K562 (cell line): ENCODE measurements around the gene SMYD1. TPM values are rescaled to one million over a fixed set of nuclear protein-coding genes. Genes with fewer than 3 reads are reported as not detected.

Source experiments
- CUX1 ChIP-seq: fragments of 200-800 bp; sonication (Bioruptor generic); IDR thresholded peaks from 2 replicates; pipeline ENCODE4 v1.6.1; 2016; ENCODE audit warnings: missing genetic modification characterization, missing compliant biosample characterization
- ELK3 ChIP-seq: fragments of 450-650 bp; formaldehyde crosslinking; IDR thresholded peaks from 2 replicates; pipeline ENCODE4 v1.4.0; 2020; ENCODE audit warnings: mild to moderate bottlenecking
- ETS2 ChIP-seq: IDR thresholded peaks from 2 replicates; pipeline ENCODE4 v1.6.1; 2016; ENCODE audit warnings: borderline replicate concordance, missing genetic modification characterization, mild to moderate bottlenecking, moderate library complexity, missing compliant biosample characterization; ENCODE audit not compliant: poor library complexity, severe bottlenecking
- KDM2B ChIP-seq: fragments of 250-450 bp; sonication (Bioruptor Pico); IDR thresholded peaks from 2 replicates; pipeline ENCODE4 v1.8.0; 2021; ENCODE audit warnings: mild to moderate bottlenecking, moderate library complexity
- MTA1 ChIP-seq: fragments of 450-650 bp; IDR thresholded peaks from 2 replicates; pipeline ENCODE4 v1.6.1; 2017; ENCODE audit warnings: borderline replicate concordance
- SETDB1 ChIP-seq: IDR thresholded peaks from one replicate; pipeline ENCODE4 v1.6.1; 2012; ENCODE audit warnings: low read length, control low read depth, inconsistent platforms
- SIX5 ChIP-seq, 2 experiments: IDR thresholded peaks; 2 replicates each; pipeline ENCODE4 v1.6.1; 2011; ENCODE audit warnings: low read length in 2 of 2, borderline replicate concordance in 1 of 2, low read depth in 1 of 2, mild to moderate bottlenecking in 1 of 2, moderate library complexity in 1 of 2; ENCODE audit not compliant: insufficient read depth in 1 of 2
- SMARCA5 ChIP-seq: fragments of 450-650 bp; IDR thresholded peaks from 2 replicates; pipeline ENCODE4 v1.6.1; 2016
- SREBF1 ChIP-seq: fragments of 150-350 bp; IDR thresholded peaks from 2 replicates; pipeline ENCODE4 v1.6.1; 2014; ENCODE audit warnings: antibody characterized with exemption, low read depth, low read length, borderline replicate concordance
- TAF15 ChIP-seq: fragments of 200-400 bp; formaldehyde crosslinking; IDR thresholded peaks from 2 replicates; pipeline ENCODE4 v1.6.1; 2017; ENCODE audit warnings: mild to moderate bottlenecking, low read depth, low read length, moderate library complexity
- TAL1 ChIP-seq: fragments of 450-650 bp; IDR thresholded peaks from 2 replicates; pipeline ENCODE4 v1.6.1; 2016; ENCODE audit warnings: mild to moderate bottlenecking
- polyA plus RNA-seq, 8 experiments: library from polyadenylated mRNA; depleted of rRNA in 4 of 8; stranded (reverse) in 5 of 8; unstranded in 3 of 8; fragments of >200 nt; fragmentation: Nextera tagmentation in 2 of 8; fragmentation: Illumina TruSeq in 1 of 8; extraction: Ambion mirVana in 2 of 8; extraction: Trizol in 1 of 8; gene quantifications; 2 replicates each; pipeline versions ENCODE4 v1.2.1 to v1.2.3, GENCODE V29; 2011 to 2014; ENCODE audit warnings: inconsistent platforms in 1 of 8, missing spikeins in 1 of 8
- total RNA-seq, 7 experiments: library from RNA; depleted of rRNA in 6 of 7; stranded (reverse); fragments of >200 nt in 6 of 7; fragmentation: Illumina TruSeq in 2 of 7; extraction: Trizol in 2 of 7; gene quantifications; 2 replicates each; pipeline versions ENCODE4 v1.2.1 to v1.2.3, GENCODE V29; 2011 to 2021; ENCODE audit warnings: low replicate concordance in 1 of 7
- TF ChIP-seq, protein P1 (sequence below): fragments of 250-450 bp; sonication (Bioruptor Pico); IDR thresholded peaks from 2 replicates; pipeline ENCODE4 v1.5.0; 2020; ENCODE audit warnings: mild to moderate bottlenecking, borderline replicate concordance
- TF ChIP-seq, protein P2 (sequence below): fragments of 450-650 bp; IDR thresholded peaks from 2 replicates; pipeline ENCODE4 v1.6.1; 2016; ENCODE audit warnings: borderline replicate concordance

The SMYD1 gene
- total and polyA plus RNA-seq, 9 of the 15 experiments (the other 6 are each of a cell fraction or from before 2014, with no cell fraction given): not detected

- TF ChIP-seq CUX1 (CRISPR knock-in tag) (no peak), MTA1 (no peak), ELK3 (CRISPR knock-in tag) (no peak), SIX5 (IDR thresholded peaks at IDR 0.05; ENCODE audit: borderline replicate concordance in 1 of 2, insufficient read depth in 1 of 2, low read depth in 1 of 2, low read length in 2 of 2) (no peak), SETDB1 (no peak), SREBF1 (no peak), TAL1 (peak; percentile 50), TAF15 (no peak), ETS2 (tag) (no peak), SMARCA5 (no peak), KDM2B (CRISPR knock-in tag) (no peak)
- TF ChIP-seq, protein P1, sequence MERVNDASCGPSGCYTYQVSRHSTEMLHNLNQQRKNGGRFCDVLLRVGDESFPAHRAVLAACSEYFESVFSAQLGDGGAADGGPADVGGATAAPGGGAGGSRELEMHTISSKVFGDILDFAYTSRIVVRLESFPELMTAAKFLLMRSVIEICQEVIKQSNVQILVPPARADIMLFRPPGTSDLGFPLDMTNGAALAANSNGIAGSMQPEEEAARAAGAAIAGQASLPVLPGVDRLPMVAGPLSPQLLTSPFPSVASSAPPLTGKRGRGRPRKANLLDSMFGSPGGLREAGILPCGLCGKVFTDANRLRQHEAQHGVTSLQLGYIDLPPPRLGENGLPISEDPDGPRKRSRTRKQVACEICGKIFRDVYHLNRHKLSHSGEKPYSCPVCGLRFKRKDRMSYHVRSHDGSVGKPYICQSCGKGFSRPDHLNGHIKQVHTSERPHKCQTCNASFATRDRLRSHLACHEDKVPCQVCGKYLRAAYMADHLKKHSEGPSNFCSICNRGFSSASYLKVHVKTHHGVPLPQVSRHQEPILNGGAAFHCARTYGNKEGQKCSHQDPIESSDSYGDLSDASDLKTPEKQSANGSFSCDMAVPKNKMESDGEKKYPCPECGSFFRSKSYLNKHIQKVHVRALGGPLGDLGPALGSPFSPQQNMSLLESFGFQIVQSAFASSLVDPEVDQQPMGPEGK (CRISPR knock-in tag): no peak
- TF ChIP-seq, protein P2, sequence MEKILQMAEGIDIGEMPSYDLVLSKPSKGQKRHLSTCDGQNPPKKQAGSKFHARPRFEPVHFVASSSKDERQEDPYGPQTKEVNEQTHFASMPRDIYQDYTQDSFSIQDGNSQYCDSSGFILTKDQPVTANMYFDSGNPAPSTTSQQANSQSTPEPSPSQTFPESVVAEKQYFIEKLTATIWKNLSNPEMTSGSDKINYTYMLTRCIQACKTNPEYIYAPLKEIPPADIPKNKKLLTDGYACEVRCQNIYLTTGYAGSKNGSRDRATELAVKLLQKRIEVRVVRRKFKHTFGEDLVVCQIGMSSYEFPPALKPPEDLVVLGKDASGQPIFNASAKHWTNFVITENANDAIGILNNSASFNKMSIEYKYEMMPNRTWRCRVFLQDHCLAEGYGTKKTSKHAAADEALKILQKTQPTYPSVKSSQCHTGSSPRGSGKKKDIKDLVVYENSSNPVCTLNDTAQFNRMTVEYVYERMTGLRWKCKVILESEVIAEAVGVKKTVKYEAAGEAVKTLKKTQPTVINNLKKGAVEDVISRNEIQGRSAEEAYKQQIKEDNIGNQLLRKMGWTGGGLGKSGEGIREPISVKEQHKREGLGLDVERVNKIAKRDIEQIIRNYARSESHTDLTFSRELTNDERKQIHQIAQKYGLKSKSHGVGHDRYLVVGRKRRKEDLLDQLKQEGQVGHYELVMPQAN: no peak
Observed at GRCh38 chr2:88057437-88057844, 10.2 kb upstream of the SMYD1 start (continued).
